HEK293 (cell line): ENCODE results near the gene SLC41A1.

Experiments used
- CTCF ChIA-PET: fragments of 350-600 bp; formaldehyde crosslinking; extraction: SDS; loops from one replicate; lab custom pipeline; 2021; ENCODE audit warnings: antibody characterized with exemption; lab: Yijun Ruan, JAX
- POLR2A ChIA-PET: fragments of 300-600 bp; formaldehyde crosslinking; extraction: SDS; loops from one replicate; lab custom pipeline; 2020; ENCODE audit warnings: antibody characterized with exemption, inconsistent platforms; lab: Yijun Ruan, JAX
- H3K27ac ChIP-seq: fragments of 200-500 bp; sonication (Bioruptor generic); 2 replicates; pipeline ENCODE4 v1.5.1; 2014; ENCODE audit warnings: low read depth, low read length, control low read depth, inconsistent platforms; ENCODE audit errors: extremely low read depth
- H3K36me3 ChIP-seq, 2 experiments: fragments of 200-500 bp in 1 of 2; sonication (Bioruptor generic) in 1 of 2; 1 replicate in 1 of 2; 2 replicates in 1 of 2; pipeline ENCODE4 v1.5.1; 2014 to 2017; ENCODE audit warnings: inconsistent platforms in 2 of 2, low read length in 2 of 2; ENCODE audit not compliant: control insufficient read depth in 2 of 2, insufficient read depth in 1 of 2
- H3K4me1 ChIP-seq: fragments of 200-500 bp; sonication (Bioruptor generic); 2 replicates; pipeline ENCODE4 v1.5.1; 2014; ENCODE audit warnings: mild to moderate bottlenecking, low read length, inconsistent platforms; ENCODE audit not compliant: control insufficient read depth, insufficient read depth
- H3K4me3 ChIP-seq: 2 replicates; pipeline ENCODE4 v1.5.1; 2011; ENCODE audit warnings: low read depth, mild to moderate bottlenecking, control low read depth, low read length, moderate library complexity
- H3K9me3 ChIP-seq: fragments of 200-500 bp; sonication (Bioruptor generic); 2 replicates; pipeline ENCODE4 v1.5.1; 2014; ENCODE audit warnings: low read depth, low read length, inconsistent platforms; ENCODE audit not compliant: control insufficient read depth, insufficient read depth
- ATF2 ChIP-seq: fragments of 450-650 bp; formaldehyde crosslinking; IDR thresholded peaks from 2 replicates; pipeline ENCODE4 v1.5.1; 2016; ENCODE audit warnings: missing biosample characterization, missing genetic modification characterization, low read depth
- BCL11A ChIP-seq: fragments of 450-650 bp; formaldehyde crosslinking; IDR thresholded peaks from 2 replicates; pipeline ENCODE4 v1.5.1; 2016; ENCODE audit warnings: low read depth, missing biosample characterization, missing genetic modification characterization
- IKZF3 ChIP-seq: fragments of 450-650 bp; IDR thresholded peaks from 2 replicates; pipeline ENCODE4 v1.5.0; 2018; ENCODE audit warnings: missing biosample characterization, mild to moderate bottlenecking, missing genetic modification characterization, moderate library complexity
- KLF1 ChIP-seq: fragments of 450-650 bp; formaldehyde crosslinking; IDR thresholded peaks from 2 replicates; pipeline ENCODE4 v1.5.1; 2016; ENCODE audit warnings: missing biosample characterization, missing genetic modification characterization
- MYNN ChIP-seq: fragments of 450-650 bp; formaldehyde crosslinking; IDR thresholded peaks from 2 replicates; pipeline ENCODE4 v1.5.1; 2016; ENCODE audit warnings: missing biosample characterization, missing genetic modification characterization, borderline replicate concordance
- TRIM28 ChIP-seq: IDR thresholded peaks from 2 replicates; pipeline ENCODE4 v1.6.1; 2011; ENCODE audit warnings: low read length, control low read depth, borderline replicate concordance
- YY1 ChIP-seq: fragments of 450-650 bp; formaldehyde crosslinking; IDR thresholded peaks from 2 replicates; pipeline ENCODE4 v1.5.1; 2018; ENCODE audit warnings: missing biosample characterization, missing genetic modification characterization
- ZBTB44 ChIP-seq: fragments of 450-650 bp; IDR thresholded peaks from 2 replicates; pipeline ENCODE4 v1.5.1; 2018; ENCODE audit warnings: missing biosample characterization, mild to moderate bottlenecking, missing genetic modification characterization
- ZBTB6 ChIP-seq: fragments of 450-650 bp; formaldehyde crosslinking; IDR thresholded peaks from 2 replicates; pipeline ENCODE4 v1.5.1; 2017; ENCODE audit warnings: missing biosample characterization, missing genetic modification characterization
- ZFP41 ChIP-seq: fragments of 450-650 bp; formaldehyde crosslinking; IDR thresholded peaks from 2 replicates; pipeline ENCODE4 v1.5.1; 2016; ENCODE audit warnings: missing biosample characterization, missing genetic modification characterization, borderline replicate concordance
- ZNF133 ChIP-seq: fragments of 450-650 bp; formaldehyde crosslinking; IDR thresholded peaks from 2 replicates; pipeline ENCODE4 v1.5.1; 2016; ENCODE audit warnings: missing biosample characterization, missing genetic modification characterization
- ZNF174 ChIP-seq: fragments of 450-650 bp; formaldehyde crosslinking; IDR thresholded peaks from 2 replicates; pipeline ENCODE4 v1.5.0; 2017; ENCODE audit warnings: missing biosample characterization, mild to moderate bottlenecking, missing genetic modification characterization
- ZNF18 ChIP-seq: fragments of 450-650 bp; formaldehyde crosslinking; IDR thresholded peaks from 2 replicates; pipeline ENCODE4 v1.5.1; 2016; ENCODE audit warnings: missing biosample characterization, missing genetic modification characterization
- ZNF221 ChIP-seq: fragments of 450-650 bp; formaldehyde crosslinking; IDR thresholded peaks from 2 replicates; pipeline ENCODE4 v1.5.1; 2017; ENCODE audit warnings: missing biosample characterization, missing genetic modification characterization, borderline replicate concordance
- ZNF280D ChIP-seq: fragments of 450-650 bp; formaldehyde crosslinking; IDR thresholded peaks from 2 replicates; pipeline ENCODE4 v1.5.1; 2016; ENCODE audit warnings: missing biosample characterization, missing genetic modification characterization
- ZNF423 ChIP-seq: fragments of 450-650 bp; formaldehyde crosslinking; IDR thresholded peaks from 2 replicates; pipeline ENCODE4 v1.5.1; 2016; ENCODE audit warnings: missing biosample characterization, missing genetic modification characterization
- ZNF521 ChIP-seq: fragments of 450-650 bp; formaldehyde crosslinking; IDR thresholded peaks from 2 replicates; pipeline ENCODE4 v1.5.1; 2017; ENCODE audit warnings: missing biosample characterization, mild to moderate bottlenecking, missing genetic modification characterization
- ZNF664 ChIP-seq: fragments of 450-650 bp; formaldehyde crosslinking; IDR thresholded peaks from 2 replicates; pipeline ENCODE4 v1.5.1; 2016; ENCODE audit warnings: missing biosample characterization, missing genetic modification characterization
- ZNF677 ChIP-seq: fragments of 450-650 bp; IDR thresholded peaks from 2 replicates; pipeline ENCODE4 v1.5.0; 2018; ENCODE audit warnings: missing biosample characterization, mild to moderate bottlenecking, missing genetic modification characterization, moderate library complexity
- ZNF768 ChIP-seq: fragments of 450-650 bp; formaldehyde crosslinking; IDR thresholded peaks from 2 replicates; pipeline ENCODE4 v1.5.1; 2018; ENCODE audit warnings: missing biosample characterization, mild to moderate bottlenecking, missing genetic modification characterization
- ZNF785 ChIP-seq: fragments of 450-650 bp; formaldehyde crosslinking; IDR thresholded peaks from 2 replicates; pipeline ENCODE4 v1.5.1; 2016; ENCODE audit warnings: missing biosample characterization, missing genetic modification characterization
- ZNF792 ChIP-seq: fragments of 450-650 bp; formaldehyde crosslinking; IDR thresholded peaks from 2 replicates; pipeline ENCODE4 v1.5.1; 2016; ENCODE audit warnings: missing biosample characterization, missing genetic modification characterization
- ZNF830 ChIP-seq: fragments of 450-650 bp; IDR thresholded peaks from 2 replicates; pipeline ENCODE4 v1.5.0; 2018; ENCODE audit warnings: missing biosample characterization, missing genetic modification characterization, low read depth, mild to moderate bottlenecking, moderate library complexity

The SLC41A1 gene

GRCh38 chr1:205751036-205751651 is 61.9 kb downstream of the SLC41A1 start:
- TF ChIP-seq TRIM28 (no peak), YY1 (tag by site-specific recombination) (no peak), ZNF768 (no peak), ZBTB6 (tag by site-specific recombination) (no peak), ZNF521 (tag by site-specific recombination) (no peak), KLF1 (tag by site-specific recombination) (no peak), ZFP41 (tag by site-specific recombination) (no peak), ZBTB44 (no peak), ZNF677 (tag by site-specific recombination) (0 out of 2 replicates have a peak, but pooled peaks have one; percentile 19), ZNF664 (tag by site-specific recombination) (peak; percentile 74; the same call in 1 of the 2 replicates)
- TF ChIP-seq, all 188 proteins: peak for 2
- H3K27ac ChIP-seq, result no peak overlapping the region
- ChIA-PET CTCF (interaction anchor here (0.6 kb wide), 1 partner anchor 1691 kb away, joined by 3 read pairs; no protein-coding TSS in a partner anchor), POLR2A (no interaction called here)
- no peaks in the 10 kb centered on the region for H3K4me1 ChIP-seq
- no peaks in the 10 kb centered on the region for H3K9me3 ChIP-seq
- no peak overlapping the region for H3K4me3 ChIP-seq
- peaks cover 0 to 10% of the 10 kb centered on the region in 2 experiments; a peak in 2 of 3 replicates for H3K36me3 ChIP-seq

- ChIA-PET CTCF (interaction anchor here (0.6 to 1.7 kb wide), 2 partner anchors 91 to 1690 kb away, joined by 3 to 4 read pairs; no protein-coding TSS in a partner anchor), POLR2A (interaction anchor here (0.6 to 2.4 kb wide), 6 partner anchors 16 to 1159 kb away, joined by 3 to 12 read pairs (median 5); partner anchors contain the start of genes ELK4, RAB29 and SLC45A3)
- Histone ChIP-seq H3K36me3 (peaks cover 0 to 10% of the 10 kb centered on the region in 2 experiments; a peak in 2 of 3 replicates), H3K4me3 (peak within 1 kb of the TSS; percentile 85), H3K27ac (peak within 1 kb of the TSS; percentile 84), H3K9me3 (no peaks in the 10 kb centered on the region), H3K4me1 (0 out of 2 replicates have a peak, but pooled peaks cover 2% of the 10 kb centered on the region)
- TF ChIP-seq ZNF133 (tag by site-specific recombination) (no peak), ZNF423 (no peak), ZNF664 (tag by site-specific recombination) (no peak; the same call in 1 of the 2 replicates), ZNF18 (no peak; the same call in 1 of the 2 replicates), ZNF221 (tag by site-specific recombination) (0 out of 2 replicates have a peak, but pooled peaks have one; percentile 8), IKZF3 (0 out of 2 replicates have a peak, but pooled peaks have one; percentile 32), MYNN (no peak), ZNF174 (tag by site-specific recombination) (0 out of 2 replicates have a peak, but pooled peaks have one; percentile 59), ZNF792 (tag by site-specific recombination) (no peak), BCL11A (tag by site-specific recombination) (peak; percentile 41; the same call in 1 of the 2 replicates), ZNF280D (tag by site-specific recombination) (no peak), ATF2 (tag by site-specific recombination) (no peak), ZNF785 (0 out of 2 replicates have a peak, but pooled peaks have one; percentile 4), ZNF830 (tag by site-specific recombination) (no peak)
Measured at GRCh38 chr1:205750138-205751035, 62.6 kb downstream of the SLC41A1 start, which contains the start of gene NUCKS1. TSS of gene NUCKS1 (minus strand) at chr1:205750182. CDS start at chr1:205749973, 209 bp downstream.
